Medulla oblongata (tissue), 1 donor: Measurements from ENCODE around the gene COL2A1.

Experiments used
- DNase-seq: peaks from one replicate; pipeline ENCODE4 v3.0.0-alpha.2; 2015; ENCODE audit errors: extremely low spot score

Gene COL2A1

DNA sequence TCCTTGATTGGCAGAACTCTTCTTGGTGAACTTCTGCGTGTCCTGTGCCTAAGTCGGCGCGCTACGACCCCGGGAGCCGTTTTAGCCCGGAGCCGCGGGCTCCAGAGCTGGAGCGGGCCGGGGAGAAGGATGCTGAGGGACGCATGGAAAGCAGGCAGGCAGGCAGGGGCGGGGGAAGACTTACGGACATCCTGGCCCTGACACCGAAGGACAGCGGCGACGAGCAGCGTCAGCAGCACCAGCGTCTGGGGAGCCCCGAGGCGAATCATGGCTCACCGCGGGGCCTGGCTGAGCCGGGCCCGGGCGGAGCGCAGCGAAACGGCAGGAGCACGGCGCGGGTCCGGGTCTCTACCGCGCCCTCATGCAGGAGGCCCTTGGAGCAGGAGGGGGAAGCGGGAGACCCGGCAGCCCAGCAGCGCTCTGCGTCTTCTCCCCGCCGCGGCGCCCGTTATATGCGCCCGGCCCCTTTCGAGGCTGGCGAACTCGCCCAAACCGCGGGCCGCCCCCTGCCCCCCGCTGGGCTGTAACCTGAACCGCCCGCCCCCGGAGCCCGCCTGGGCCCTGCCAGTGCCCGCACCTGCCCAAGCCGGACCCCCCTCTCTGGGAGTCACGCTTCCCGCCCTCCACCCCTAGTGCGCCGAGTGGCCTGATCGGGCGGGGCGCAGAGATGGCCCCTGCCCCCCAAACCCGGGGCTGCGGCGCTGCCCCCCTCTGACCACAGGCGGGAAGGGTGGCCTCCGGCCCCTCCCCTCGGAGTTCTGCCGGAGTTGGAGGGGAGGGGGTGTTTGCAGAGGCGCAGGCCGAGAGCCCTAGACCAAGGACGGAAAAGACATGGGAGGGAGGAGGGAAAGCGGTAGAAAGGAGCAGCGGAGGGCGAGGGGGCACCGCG, at the start of gene COL2A1:
Gene COL2A1 (minus strand): TSS at position 424 of the 889 bp plus-strand sequence. CDS start 155 bp downstream, at position 269.
- DNase-seq: no peak

DNA sequence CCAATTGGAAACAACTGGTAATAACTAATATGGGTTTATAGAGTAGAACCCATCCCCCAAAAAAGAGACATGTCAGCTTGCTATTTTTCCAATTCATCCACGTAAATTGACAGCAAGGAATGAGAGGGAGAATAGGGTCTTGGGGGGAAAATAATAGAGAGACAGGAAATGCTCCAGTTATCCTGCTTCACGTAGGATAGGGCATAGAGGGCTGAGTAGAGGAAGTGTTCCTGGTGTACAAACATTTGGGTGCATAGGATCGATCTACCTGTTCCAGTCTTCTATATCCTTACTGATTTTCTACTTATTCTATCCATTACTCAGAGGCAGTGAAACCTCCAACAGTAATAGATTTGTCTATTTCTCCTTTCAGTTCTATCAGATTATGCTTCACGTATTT, 49.6 kb upstream of the COL2A1 start:
- DNase-seq: no peak

DNA sequence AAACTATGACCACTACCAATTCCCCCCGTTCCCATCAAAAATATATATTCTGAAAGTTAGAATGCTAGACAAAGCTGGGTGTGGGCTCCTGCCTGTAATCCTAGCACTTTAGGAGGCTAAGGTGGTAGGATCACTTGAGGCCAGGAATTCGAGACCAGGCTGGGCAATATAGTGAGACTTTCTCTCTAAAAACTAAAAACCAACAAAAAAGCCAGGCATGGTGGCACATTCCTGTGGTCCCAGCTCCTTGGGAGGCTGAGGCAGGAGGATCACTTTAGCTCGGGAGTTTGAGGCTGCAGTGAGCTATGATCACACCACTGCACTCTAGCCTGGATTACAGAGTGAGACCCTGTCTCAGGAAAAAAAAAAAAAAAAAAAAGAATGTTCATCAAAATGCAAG, 48.8 kb upstream of the COL2A1 start:
- no peak for DNase-seq

DNA sequence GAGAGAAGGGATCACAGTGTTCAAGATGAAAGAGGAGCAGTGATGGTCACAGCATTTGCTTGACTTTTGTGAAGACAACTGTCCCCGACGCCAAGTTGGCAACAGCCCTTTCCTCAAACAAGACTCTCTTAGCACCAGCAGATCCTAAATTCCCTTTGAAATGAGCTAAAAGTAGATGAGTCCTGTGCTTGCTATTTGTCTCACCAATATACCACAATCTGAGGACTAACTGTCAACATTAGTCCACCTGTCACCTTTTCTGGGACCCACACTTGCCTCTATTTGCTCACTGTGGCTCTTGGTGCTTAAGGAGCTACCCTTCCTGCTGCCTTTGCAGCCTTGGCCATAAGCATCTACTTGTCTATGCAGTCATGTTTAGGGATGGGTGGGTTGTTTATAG, 47.4 kb upstream of the COL2A1 start:
- DNase-seq: no peak

DNA sequence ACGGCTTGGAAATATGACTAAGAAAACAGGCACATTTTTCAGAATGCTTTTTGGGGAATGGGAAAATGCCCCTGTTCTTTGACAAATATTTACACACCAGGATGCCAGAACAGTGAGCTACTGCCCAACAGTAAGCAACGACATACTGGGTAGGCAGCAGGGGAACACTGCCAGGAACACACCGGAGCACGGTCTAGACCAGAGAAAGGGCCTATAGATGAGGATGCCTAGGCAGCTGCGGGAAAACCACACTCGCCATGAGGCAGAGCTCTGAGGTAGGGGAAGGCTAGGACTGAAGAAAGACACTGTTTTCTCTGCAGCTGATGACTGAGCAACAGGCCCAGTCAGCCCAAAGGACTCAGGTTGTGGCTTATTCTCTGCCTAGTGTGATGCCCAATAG, 45.9 kb upstream of the COL2A1 start:
- DNase-seq: no peak

DNA sequence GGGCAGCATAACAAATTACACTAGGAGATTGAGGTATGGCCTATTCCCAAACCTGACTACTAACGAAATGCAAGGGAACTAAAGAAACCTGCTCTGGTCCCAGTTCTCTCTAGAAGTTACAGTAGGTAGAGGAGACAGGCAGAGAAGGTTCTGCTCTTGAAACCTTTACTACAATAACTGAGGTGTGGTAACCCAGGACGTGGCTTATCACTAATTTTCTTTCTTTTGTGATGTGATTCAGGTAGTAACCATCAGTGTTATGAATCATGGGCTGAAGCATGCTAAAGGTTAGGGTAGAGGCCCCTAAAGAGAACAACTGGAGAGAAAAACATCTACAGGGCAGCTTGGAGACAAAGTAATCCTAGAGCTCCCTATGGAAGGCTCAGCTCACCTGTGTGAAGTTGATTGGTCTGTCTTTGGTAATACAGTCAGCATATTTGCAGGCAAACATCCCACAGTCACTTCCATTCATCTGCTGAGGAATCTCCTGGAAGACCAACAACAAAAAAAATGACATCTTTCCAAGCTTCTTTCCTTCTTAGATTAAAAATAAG, 41.8 kb upstream of the COL2A1 start:
- no peak for DNase-seq

DNA sequence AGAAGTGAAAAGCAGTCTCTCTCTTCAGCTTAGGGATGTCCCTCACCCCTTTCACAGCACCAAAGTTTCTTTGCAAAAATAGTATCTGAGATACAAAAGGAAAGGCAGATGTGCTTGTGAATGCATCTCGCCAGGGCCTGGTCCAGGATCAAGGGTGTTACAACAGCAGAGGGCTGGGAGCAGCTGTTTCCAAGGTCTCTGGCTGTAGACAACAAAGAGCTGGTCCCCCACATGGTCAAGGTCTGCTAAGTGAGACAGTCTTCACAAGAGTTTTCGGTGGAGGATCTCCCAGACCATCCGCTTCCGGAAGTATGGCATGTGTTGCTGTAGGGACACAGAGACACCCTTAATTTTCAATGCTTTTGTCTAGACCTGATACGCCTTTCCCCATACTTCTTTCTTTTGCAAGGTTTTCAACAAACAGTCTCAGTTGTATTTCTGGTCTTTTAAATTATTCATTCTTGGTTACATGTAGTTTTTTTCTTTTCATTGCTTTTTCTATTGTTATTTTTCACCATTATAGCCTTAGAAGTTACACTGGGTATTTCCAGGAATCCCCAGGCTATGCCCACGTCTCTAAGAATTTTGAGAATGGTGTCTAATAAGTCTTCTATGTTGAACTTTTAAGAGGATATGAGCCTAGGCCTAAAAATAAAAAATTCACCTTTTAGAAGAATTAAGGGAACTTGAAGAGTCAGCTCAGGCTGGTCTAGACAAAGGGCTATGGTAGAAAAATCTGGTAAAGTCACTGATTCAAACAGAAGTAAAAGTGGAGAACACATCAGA, 41.0 kb upstream of the COL2A1 start:
- no peak for DNase-seq

DNA sequence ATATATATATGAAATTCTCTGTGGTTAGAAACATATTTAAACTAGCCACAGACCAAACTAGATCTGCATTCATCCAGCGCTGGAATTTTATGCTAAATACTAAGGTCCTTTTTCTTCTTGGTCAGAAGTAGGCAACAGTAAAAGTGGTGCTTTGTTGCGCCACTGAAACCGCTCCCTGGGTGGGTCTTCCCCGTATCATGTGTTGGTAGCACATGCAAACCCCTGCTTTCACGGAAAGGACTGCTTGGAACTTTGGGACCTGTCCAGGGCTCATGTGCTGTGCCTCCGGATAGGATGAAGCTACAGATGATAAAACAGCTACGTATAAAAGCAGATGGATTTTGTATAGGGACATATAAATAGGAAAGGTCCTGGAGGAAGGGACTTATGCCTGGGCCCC, 40.1 kb upstream of the COL2A1 start:
- DNase-seq: no peak

DNA sequence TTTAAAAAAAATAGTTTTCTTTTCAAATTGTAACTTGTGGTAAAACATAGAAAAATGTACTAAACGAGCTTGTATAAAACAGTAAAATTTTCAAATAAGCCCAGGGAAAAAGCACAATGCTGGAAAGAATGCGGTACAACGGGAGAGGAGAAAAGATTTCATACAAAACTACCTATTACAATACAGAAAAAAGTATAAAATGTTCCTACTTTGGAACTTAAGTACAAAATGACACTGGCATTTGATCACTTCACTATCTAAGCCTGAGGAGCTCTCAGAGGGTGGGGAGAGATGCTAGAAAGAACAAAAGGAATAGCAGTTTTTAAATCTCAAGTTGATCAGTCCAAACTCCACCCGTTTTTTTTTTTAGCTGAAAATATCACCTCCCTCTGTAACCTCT, 39.5 kb upstream of the COL2A1 start:
- DNase-seq: no peak

DNA sequence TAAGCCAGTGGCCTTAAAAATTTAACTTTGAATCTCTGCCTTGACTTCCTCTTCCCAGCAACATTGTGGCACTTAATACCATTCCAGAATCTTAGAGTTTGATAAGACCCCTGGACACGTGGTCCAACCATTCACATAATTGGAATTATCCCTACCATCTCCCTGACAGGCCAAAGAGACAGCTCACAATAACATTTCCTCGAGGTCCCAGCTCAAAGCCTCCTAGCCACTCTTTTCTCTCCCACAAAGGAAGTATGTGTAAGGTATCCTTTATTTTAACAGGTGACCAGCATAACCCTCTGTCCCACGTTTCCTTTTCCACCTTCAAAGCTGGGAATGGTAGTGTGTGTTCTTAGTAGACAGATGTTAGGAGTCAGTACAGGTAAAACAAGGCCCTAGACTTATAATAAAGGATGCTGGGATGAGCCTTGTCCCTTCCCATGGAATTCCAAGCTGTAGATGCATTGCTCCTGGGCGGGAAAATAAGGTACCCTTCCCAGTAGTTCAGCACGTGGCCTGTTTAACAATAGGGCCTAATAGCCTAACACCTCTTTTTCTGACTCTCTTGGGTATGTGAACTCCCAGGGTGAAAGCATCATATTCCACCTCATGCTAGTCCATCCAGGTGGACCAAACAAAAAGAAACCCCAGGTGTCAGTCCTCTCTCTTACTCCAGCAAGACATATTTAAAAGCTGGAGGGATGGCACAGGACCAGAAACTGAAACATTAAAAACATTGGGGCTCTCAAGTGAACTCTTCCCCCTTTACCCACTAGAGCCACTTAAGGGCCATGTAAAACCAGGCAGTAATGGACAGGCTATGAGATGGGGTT, 37.5 kb upstream of the COL2A1 start:
- DNase-seq: no peak

DNA sequence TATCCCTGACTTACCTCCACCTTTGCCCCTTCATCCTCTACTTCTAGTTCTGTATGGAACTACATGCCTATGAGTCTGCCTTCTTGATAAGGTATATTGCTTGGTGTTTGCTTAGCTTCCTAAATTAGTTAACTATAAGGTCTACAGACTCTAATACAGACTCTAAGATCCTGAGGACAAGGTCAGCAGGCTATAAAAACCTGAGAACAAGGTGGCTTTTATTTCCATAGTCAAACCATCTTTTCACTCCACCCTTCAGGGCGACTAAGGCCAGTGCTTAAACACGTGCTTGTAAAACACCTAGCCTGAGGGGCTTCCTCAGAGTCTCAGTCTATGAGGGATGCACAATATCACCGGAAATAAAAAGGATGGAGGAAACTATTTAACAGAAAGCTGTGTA, 36.1 kb upstream of the COL2A1 start:
- DNase-seq: no peak

DNA sequence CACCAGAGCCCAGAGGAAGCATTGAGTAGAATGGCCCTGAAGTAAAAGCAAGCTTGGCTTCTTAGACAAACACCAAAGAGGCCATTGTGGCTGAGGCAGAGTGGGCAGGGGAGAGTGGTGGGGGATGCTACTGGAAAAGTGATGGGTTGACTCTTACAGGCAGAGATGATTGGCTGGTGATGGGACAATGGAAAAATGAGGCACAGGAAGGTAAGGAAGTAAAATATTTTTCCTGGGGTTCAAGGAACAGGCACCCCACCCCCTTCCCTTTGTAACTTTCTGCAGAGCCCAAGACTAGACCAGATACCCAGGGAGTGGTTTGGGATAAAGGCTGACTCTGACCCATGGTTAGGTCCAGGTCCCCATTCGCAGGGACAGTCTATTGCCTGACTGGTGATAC, 34.9 kb upstream of the COL2A1 start:
- no peak for DNase-seq

DNA sequence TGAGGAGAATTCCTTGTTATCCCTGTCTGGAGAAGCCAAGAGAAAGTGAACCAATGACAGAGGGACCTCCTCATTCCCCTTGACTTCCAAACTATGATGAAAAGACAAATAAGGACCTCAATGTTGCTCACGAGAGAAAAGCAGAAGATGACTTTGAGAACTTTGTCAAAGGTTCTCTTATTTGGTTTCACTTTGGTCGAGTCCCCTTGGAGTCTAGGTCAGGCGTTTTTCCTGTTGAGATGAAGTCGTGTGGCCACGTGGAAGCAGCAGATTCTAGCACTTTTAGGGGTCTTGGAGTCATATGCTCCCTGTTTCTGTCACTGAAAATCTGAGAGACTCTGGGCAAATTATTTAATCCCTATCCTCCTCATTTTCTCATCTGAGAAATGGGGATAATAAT, 33.8 kb upstream of the COL2A1 start:
- peak; percentile 62 for DNase-seq

DNA sequence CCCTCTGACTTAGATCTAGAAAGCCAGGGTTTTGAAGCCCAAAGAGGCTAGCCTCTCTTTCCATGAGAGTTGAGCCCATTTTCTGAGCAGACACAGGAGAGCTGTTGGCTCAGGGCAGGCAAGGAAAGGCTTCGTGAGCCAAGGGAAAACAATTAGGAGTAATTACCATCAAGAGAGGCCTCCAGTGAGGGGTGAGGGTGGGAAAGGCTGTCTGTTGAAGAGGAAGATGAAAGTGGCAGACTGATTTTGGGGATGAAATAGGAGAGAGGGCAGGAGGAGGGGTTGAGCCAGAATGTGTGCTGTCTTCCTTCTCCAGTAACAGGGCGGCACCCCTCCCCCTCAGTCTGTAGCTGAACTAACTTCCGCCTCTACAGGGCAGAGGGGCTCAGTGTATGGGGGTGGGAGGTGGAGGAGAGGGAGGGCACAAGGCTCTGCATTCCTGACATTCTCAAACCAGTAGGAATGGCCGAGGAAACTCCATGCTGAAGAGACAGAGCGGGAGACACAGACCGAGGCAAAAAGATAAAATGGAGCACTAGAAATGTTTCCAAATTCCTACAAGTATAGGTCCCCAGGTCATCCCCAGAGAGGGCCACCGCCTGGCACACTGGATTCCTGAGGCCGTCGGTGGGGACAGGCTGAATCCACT, 33.1 kb upstream of the COL2A1 start:
- no peak for DNase-seq

DNA sequence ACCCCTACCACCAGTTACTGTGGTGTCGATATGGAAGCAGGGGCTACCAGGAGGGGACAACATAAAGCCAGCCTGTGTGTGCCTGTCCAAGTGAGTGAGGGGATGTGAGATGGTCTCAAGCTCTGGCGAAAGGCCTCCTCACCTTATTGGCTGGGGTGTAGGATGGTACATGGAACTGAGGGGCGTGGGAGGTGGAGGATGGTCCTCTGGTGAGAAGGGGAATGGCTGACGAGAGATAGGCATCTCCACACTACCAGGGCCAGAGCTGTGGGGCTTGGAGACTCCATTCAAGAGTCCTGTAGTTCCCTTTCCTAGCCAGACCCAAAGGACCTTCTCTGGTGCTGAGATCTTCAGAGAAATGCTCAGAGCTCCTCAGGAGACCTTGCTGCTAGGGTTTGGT, 32.5 kb upstream of the COL2A1 start:
- DNase-seq: no peak

DNA sequence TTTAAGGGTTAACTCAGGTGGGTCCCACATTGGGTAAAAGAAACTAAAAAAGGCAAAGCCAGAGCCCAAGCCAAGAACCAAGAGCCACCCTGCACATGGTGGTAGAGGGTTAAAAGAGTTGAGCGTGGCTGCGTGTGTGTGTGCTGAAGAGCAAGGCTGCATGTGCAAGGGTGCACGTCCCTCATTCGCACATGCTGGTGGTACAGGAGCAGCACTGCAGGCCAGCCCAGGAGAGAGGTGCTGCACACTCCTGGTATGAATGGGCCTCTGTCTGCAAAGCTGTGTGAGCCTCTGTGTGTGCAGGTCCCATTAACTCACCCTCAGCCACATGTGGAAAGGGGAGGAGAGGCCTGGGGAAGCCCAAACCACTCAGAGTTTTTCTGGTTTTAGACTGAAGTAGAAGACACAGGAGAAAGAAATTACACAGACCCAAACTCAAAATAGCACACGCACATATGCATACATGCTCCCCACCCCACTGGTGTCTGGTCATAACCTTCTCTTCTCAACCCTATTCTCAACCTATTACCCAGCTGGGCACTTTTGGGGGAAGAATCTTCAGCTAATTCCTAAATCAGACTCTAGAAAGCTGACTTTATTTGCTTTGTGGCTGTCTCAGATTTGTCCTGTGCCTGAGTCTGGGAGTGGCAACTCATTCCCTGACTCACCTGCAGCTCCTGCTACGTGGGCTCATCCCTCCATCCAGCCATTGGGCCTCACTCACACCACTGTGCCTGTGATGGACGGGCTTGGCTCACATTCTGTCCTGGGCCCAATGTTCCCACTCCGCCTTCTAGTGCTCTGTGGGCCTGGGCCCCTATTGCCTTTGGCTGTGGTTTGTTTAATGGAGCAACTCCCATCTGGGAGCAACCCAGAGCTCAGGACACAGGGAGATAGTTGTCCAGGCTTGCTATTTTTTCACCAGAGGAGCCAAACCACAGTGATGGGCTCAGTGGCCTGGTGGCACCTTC, 30.8 kb upstream of the COL2A1 start:
- DNase-seq: no peak

DNA sequence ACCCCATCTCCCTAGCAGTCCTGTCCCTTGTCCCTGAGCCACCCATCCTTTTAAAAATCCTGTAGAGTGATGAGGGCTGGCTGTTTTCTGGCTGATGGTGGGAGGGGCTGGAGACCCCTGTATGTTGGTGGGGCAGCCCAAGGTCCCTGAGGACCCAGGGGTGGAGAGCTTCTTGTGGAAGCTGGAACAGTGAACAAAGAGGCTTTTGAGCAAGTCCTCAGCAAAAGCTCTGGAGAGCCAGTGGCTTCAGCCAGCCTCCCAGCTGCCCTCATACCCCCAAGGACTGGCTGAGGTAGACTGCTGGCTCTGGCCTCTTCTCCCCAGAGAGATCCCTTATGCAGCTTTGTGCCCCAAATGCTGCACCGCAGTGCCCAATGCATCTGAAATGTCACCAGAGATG, 29.2 kb upstream of the COL2A1 start:
- no peak for DNase-seq

DNA sequence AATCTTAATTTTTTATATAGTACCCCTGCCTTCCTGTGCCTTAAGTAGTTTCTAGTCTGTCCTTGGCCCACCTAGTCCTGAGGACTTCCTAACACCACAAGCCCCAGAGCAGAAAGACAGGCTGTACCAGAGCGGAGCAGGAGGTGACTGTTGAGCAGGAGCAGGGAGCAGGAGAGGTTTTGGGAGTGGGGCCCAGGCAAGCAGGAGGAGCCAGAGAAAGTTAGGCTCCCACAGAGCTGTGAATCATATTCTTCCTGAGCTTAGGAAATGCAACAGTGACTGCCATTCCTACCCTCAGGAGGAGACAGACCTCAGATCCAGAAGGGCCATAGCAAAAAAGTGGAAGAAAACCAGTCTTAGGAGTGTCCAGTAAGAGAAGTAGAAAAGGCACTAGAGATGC, 28.3 kb upstream of the COL2A1 start:
- no peak for DNase-seq

DNA sequence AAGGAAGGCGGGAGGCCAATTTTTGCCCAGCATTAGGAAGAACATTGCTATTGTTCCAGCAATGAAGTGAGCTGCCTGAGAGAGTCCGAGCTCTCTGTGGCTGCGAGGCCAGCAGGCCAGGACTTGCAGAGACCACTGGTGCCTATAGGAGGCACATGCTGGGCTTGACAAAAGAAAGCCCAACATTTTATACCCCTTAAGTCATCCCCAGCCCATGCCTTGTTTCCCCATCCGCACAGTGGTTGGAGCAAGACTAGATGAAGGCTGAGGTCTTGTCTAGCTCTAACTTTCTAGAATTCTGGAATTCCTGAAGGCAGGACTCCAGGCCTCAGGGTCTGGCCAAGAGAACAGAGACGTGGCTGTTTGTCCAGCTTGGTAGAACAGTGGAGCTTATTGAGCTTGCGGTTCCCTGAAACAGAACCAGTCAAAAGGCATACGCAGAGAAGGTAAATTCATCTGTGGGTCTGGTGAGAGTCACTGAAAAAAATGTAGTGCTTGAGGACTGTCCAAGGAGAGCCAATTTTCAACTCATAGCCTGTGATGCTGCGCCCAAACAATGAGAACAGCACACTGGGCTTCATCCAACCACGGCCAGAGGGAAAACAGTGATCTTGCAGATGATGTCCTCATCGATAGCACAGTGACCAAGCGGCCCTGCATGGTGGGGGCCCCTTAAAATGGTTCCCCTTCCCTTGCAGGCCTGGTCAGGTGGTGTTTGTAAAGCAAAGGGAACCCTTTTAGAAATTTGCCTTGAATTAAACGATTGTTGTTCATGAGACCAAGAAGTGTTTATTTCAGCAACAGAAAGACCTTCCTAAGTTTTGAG, 27.1 kb upstream of the COL2A1 start:
- no peak for DNase-seq
